22Rv1 (cell line): ENCODE measurements around the gene MARCHF6.

Experiments used
- CTCF ChIP-seq: fragments of 450-650 bp; IDR thresholded peaks from 2 replicates; pipeline ENCODE4 v1.5.1; 2017; ENCODE audit warnings: mild to moderate bottlenecking
- ZFX ChIP-seq: fragments of 450-650 bp; IDR thresholded peaks from 2 replicates; pipeline ENCODE4 v1.6.1; 2017; ENCODE audit warnings: antibody characterized with exemption, borderline replicate concordance

GRCh38 chr5:10377081-10377480, 23.6 kb downstream of the MARCHF6 start:
- TF ChIP-seq CTCF (no peak), ZFX (no peak)
